Neutrophil (primary cell): ENCODE results near the gene TSPAN4.

Experiments used
- H3K27ac ChIP-seq: fragments of 200-600 bp; sonication (generic); 2 replicates; pipeline ENCODE4 v1.5.1; 2016; ENCODE audit warnings: mild to moderate bottlenecking, moderate library complexity
- H3K27me3 ChIP-seq: fragments of 200-600 bp; sonication (generic); 2 replicates; pipeline ENCODE4 v1.6.0; 2016; ENCODE audit warnings: mild to moderate bottlenecking
- H3K36me3 ChIP-seq: fragments of 200-600 bp; sonication (generic); 2 replicates; pipeline ENCODE4 v1.5.1; 2017
- H3K4me1 ChIP-seq, 2 experiments: fragments of 200-600 bp in 1 of 2; sonication (generic) in 1 of 2; 1 replicate in 1 of 2; 2 replicates in 1 of 2; pipeline versions ENCODE4 v1.5.1 to v1.6.1; 2013 to 2016; ENCODE audit warnings: low read depth in 1 of 2, low read length in 1 of 2, mild to moderate bottlenecking in 1 of 2, moderate library complexity in 1 of 2; ENCODE audit not compliant: control insufficient read depth in 1 of 2, insufficient read depth in 1 of 2
- H3K4me3 ChIP-seq, 2 experiments: fragments of 200-600 bp in 1 of 2; sonication (generic) in 1 of 2; 1 replicate in 1 of 2; 2 replicates in 1 of 2; pipeline ENCODE4 v1.5.1; 2013 to 2016; ENCODE audit warnings: low read depth in 1 of 2, low read length in 1 of 2, mild to moderate bottlenecking in 1 of 2, moderate library complexity in 1 of 2
- H3K9me3 ChIP-seq: fragments of 200-600 bp; sonication (generic); 2 replicates; pipeline ENCODE4 v1.5.1; 2016
- CTCF ChIP-seq: fragments of 200-600 bp; sonication (generic); IDR thresholded peaks from 2 replicates; pipeline ENCODE4 v1.5.1; 2016; ENCODE audit warnings: antibody characterized with exemption

TSPAN4 gene

GRCh38 chr11:828506-829175 is 14.0 kb upstream of the TSPAN4 start:
- H3K27me3 ChIP-seq = peaks cover 48% of the 10 kb centered on the region
- H3K4me3 ChIP-seq = peak overlapping the region; percentile 47 to 80
- H3K27ac ChIP-seq = peak overlapping the region; percentile 80
- peaks cover 24% of the 10 kb centered on the region for H3K36me3 ChIP-seq
- peaks cover 81 to 96% of the 10 kb centered on the region in 2 experiments for H3K4me1 ChIP-seq
- H3K9me3 ChIP-seq = no peaks in the 10 kb centered on the region
- TF ChIP-seq CTCF = no peak

GRCh38 chr11:829176-829846 is 13.3 kb upstream of the TSPAN4 start:
- peaks cover 54% of the 10 kb centered on the region for H3K27me3 ChIP-seq

GRCh38 chr11:829847-830294 is 12.8 kb upstream of the TSPAN4 start:
- H3K4me3 ChIP-seq = peak overlapping the region; percentile 47 to 80
- no peak for TF ChIP-seq CTCF
- H3K9me3 ChIP-seq = no peaks in the 10 kb centered on the region
- peaks cover 12% of the 10 kb centered on the region for H3K36me3 ChIP-seq
- H3K4me1 ChIP-seq = peaks cover 84 to 97% of the 10 kb centered on the region in 2 experiments
- peaks cover 60% of the 10 kb centered on the region for H3K27me3 ChIP-seq
- no peak overlapping the region for H3K27ac ChIP-seq

More at GRCh38 chr11:829176-829846, 13.3 kb upstream of the TSPAN4 start:
- Histone ChIP-seq H3K4me3 (peak overlapping the region; percentile 47 to 80), H3K4me1 (peaks cover 82 to 96% of the 10 kb centered on the region in 2 experiments), H3K27ac (no peak overlapping the region), H3K36me3 (peaks cover 18% of the 10 kb centered on the region), H3K9me3 (no peaks in the 10 kb centered on the region)
- TF ChIP-seq CTCF = no peak

GRCh38 chr11:830295-831117 is 12.1 kb upstream of the TSPAN4 start:
- Histone ChIP-seq H3K4me1 (peaks cover 80 to 96% of the 10 kb centered on the region in 2 experiments), H3K27ac (no peak overlapping the region), H3K9me3 (no peaks in the 10 kb centered on the region), H3K27me3 (peaks cover 65% of the 10 kb centered on the region), H3K4me3 (peak overlapping the region; percentile 47 to 80), H3K36me3 (peaks cover 6% of the 10 kb centered on the region)
- TF ChIP-seq CTCF = no peak

- Histone ChIP-seq H3K36me3 (peaks cover 2% of the 10 kb centered on the region), H3K4me1 (peaks cover 72 to 88% of the 10 kb centered on the region in 2 experiments), H3K9me3 (no peaks in the 10 kb centered on the region), H3K4me3 (peak overlapping the region; percentile 47 to 80), H3K27ac (no peak overlapping the region), H3K27me3 (peaks cover 65% of the 10 kb centered on the region)
- no peak for TF ChIP-seq CTCF
Observed at GRCh38 chr11:831118-831864, 11.4 kb upstream of the TSPAN4 start.
